Left lung (tissue), 10 donors: ENCODE measurements around the gene EGFR. TPM values are rescaled to one million over a fixed set of nuclear protein-coding genes. Genes with fewer than 3 reads are reported as not detected.
A peak's percentile ranks its signal among the peaks of the same experiment; 100 is the strongest.

Experiments
- ATAC-seq: fragments of 200-7000 bp; cut with Tn5 transposase; one replicate; pipeline ENCODE4 v1.9.1; 2020; ENCODE audit warnings: moderate library complexity
- DNase-seq, 4 donors: peaks; one replicate each; pipeline ENCODE4 v3.0.0-alpha.2; 2013 to 2020
- H3K27ac ChIP-seq, 2 donors: fragments of 200-600 bp; sonication (generic) in 1 of 2; one replicate each; pipeline versions ENCODE4 v1.5.0 to v1.8.0; 2020 to 2021
- H3K27me3 ChIP-seq, 2 donors: fragments of 200-600 bp; sonication (generic) in 1 of 2; one replicate each; pipeline versions ENCODE4 v1.5.0 to v1.8.0; 2020 to 2021
- H3K36me3 ChIP-seq, 2 donors: fragments of 200-600 bp; sonication (generic) in 1 of 2; one replicate each; pipeline versions ENCODE4 v1.5.0 to v1.8.0; 2020 to 2021
- H3K4me1 ChIP-seq, 2 donors: fragments of 200-600 bp; one replicate each; pipeline ENCODE4 v1.8.0; 2021
- H3K4me3 ChIP-seq, 2 donors: fragments of 200-600 bp; sonication (generic) in 1 of 2; one replicate each; pipeline versions ENCODE4 v1.5.0 to v1.8.0; 2020 to 2021; ENCODE audit warnings: mild to moderate bottlenecking in 1 of 2
- H3K9me3 ChIP-seq, 2 donors: fragments of 200-600 bp; sonication (generic) in 1 of 2; one replicate each; pipeline versions ENCODE4 v1.5.0 to v1.8.0; 2020 to 2021
- CTCF ChIP-seq, 2 donors: fragments of 200-600 bp; sonication (generic) in 1 of 2; IDR thresholded peaks; one replicate each; pipeline versions ENCODE4 v1.5.0 to v1.8.0; 2021; ENCODE audit warnings: antibody characterized with exemption in 2 of 2
- intact Hi-C, 2 donors: fragments of 100-400 bp; cut with DNase I; formaldehyde crosslinking; loops; one replicate each; pipeline versions ENCODE4 v1.11.2 to v1.14.2; 2022
- polyA plus RNA-seq, 6 donors: library from polyadenylated mRNA; unstranded; fragments of 120-200 nt; gene quantifications; one replicate each; pipeline ENCODE4 v1.2.1, GENCODE V29; 2013; ENCODE audit not compliant: insufficient read length in 6 of 6
- total RNA-seq, 2 donors: library from RNA; stranded (reverse); fragmentation: NEBNext Ultra II Directional; extraction: Animal tissue kit (Norgen Biotek cat#: 25700); gene quantifications; one replicate each; pipeline ENCODE4 v1.2.1, GENCODE V29; 2021
- donor health status: DM: no; HTN: yes; CAD: no.
- donor health status: DM: no; HTN: no; CAD: no.

EGFR gene
- total and polyA plus RNA-seq, 8 donors: 48.7 to 79.3 (median 54.1) TPM

GRCh38 chr7:55211726-55212125, 192.9 kb downstream of the EGFR start:
- peaks cover 0 to 14% of the 10 kb centered on the region in 2 donors for H3K36me3 ChIP-seq
- no peak overlapping the region for H3K27ac ChIP-seq
- DNase-seq: no peak
- intact Hi-C loops: no loop called here
- ATAC-seq: peak; percentile 59
- no peaks in the 10 kb centered on the region for H3K27me3 ChIP-seq
- TF ChIP-seq CTCF (IDR thresholded peaks at IDR 0.05): no peak
- H3K9me3 ChIP-seq: no peaks in the 10 kb centered on the region
- no peaks in the 10 kb centered on the region for H3K4me1 ChIP-seq
- no peak overlapping the region for H3K4me3 ChIP-seq

GRCh38 chr7:55212176-55212575, 193.4 kb downstream of the EGFR start:
- peak; percentile 42 for ATAC-seq
- intact Hi-C loops: no loop called here
- no peak for DNase-seq

GRCh38 chr7:55212838-55213237, 194.0 kb downstream of the EGFR start:
- Histone ChIP-seq H3K9me3 (no peaks in the 10 kb centered on the region), H3K4me3 (no peak overlapping the region), H3K4me1 (no peaks in the 10 kb centered on the region), H3K27ac (peak overlapping the region in 1 of 2 donors; percentile 30), H3K27me3 (no peaks in the 10 kb centered on the region), H3K36me3 (peaks cover 0 to 4% of the 10 kb centered on the region in 2 donors)
- no peak for TF ChIP-seq CTCF (IDR thresholded peaks at IDR 0.05)
- ATAC-seq (peak; percentile 30), DNase-seq (no peak)
- intact Hi-C loops: no loop called here

More at GRCh38 chr7:55212176-55212575, 193.4 kb downstream of the EGFR start:
- Histone ChIP-seq H3K4me3 (no peak overlapping the region), H3K27ac (peak overlapping the region in 1 of 2 donors; percentile 30), H3K27me3 (no peaks in the 10 kb centered on the region), H3K9me3 (no peaks in the 10 kb centered on the region), H3K4me1 (no peaks in the 10 kb centered on the region), H3K36me3 (peaks cover 0 to 10% of the 10 kb centered on the region in 2 donors)
- TF ChIP-seq CTCF (IDR thresholded peaks at IDR 0.05): no peak

GRCh38 chr7:55214707-55215106, 195.9 kb downstream of the EGFR start:
- DNase-seq (no peak), ATAC-seq (no peak)
- intact Hi-C loops: no loop called here
- H3K9me3 ChIP-seq: no peaks in the 10 kb centered on the region
- H3K27me3 ChIP-seq: no peaks in the 10 kb centered on the region
- H3K4me3 ChIP-seq: no peak overlapping the region
- H3K4me1 ChIP-seq: no peaks in the 10 kb centered on the region
- H3K36me3 ChIP-seq: no peaks in the 10 kb centered on the region
- no peak for TF ChIP-seq CTCF (IDR thresholded peaks at IDR 0.05)
- H3K27ac ChIP-seq: no peak overlapping the region

GRCh38 chr7:55223023-55223422, 204.2 kb downstream of the EGFR start:
- no peak for TF ChIP-seq CTCF (IDR thresholded peaks at IDR 0.05)
- H3K4me3 ChIP-seq: no peak overlapping the region
- H3K27me3 ChIP-seq: no peaks in the 10 kb centered on the region
- no peak for ATAC-seq
- no peaks in the 10 kb centered on the region for H3K4me1 ChIP-seq
- no peaks in the 10 kb centered on the region for H3K36me3 ChIP-seq
- intact Hi-C loops: no loop called here
- DNase-seq: no peak
- H3K27ac ChIP-seq: no peak overlapping the region
- peaks cover 0 to 2% of the 10 kb centered on the region in 2 donors for H3K9me3 ChIP-seq
